HG03135 (cell line): ENCODE measurements around the gene REV3L.

Experiments used
- ATAC-seq: cut with Tn5 transposase; IDR thresholded peaks from one replicate; pipeline ENCODE4 v1.9.1; 2021; ENCODE audit warnings: mild to moderate bottlenecking, moderate library complexity; ENCODE audit not compliant: unreplicated experiment

The REV3L gene

GRCh38 chr6:111427341-111428116 lies 55.5 kb downstream of the REV3L start:
- ATAC-seq, result peak; percentile 58

- no peak for ATAC-seq
Measured at GRCh38 chr6:111423960-111424846, 58.8 kb downstream of the REV3L start.

- ATAC-seq, result no peak
Measured at GRCh38 chr6:111423055-111423633, 59.9 kb downstream of the REV3L start.

GRCh38 chr6:111418971-111419693 lies 63.9 kb downstream of the REV3L start:
- ATAC-seq, result no peak

GRCh38 chr6:111417946-111418345 lies 65.1 kb downstream of the REV3L start:
- ATAC-seq, result no peak

GRCh38 chr6:111417181-111417585 lies 65.8 kb downstream of the REV3L start:
- ATAC-seq, result no peak

GRCh38 chr6:111416529-111416928 lies 66.5 kb downstream of the REV3L start:
- no peak for ATAC-seq

GRCh38 chr6:111414373-111414772 lies 68.6 kb downstream of the REV3L start:
- no peak for ATAC-seq

GRCh38 chr6:111411978-111412566 lies 70.9 kb downstream of the REV3L start:
- ATAC-seq, result peak; percentile 59

- ATAC-seq, result no peak
Measured at GRCh38 chr6:111411046-111411445, 72.0 kb downstream of the REV3L start.

GRCh38 chr6:111410371-111410770 lies 72.6 kb downstream of the REV3L start:
- no peak for ATAC-seq

GRCh38 chr6:111409430-111409829 lies 73.6 kb downstream of the REV3L start:
- no peak for ATAC-seq

- no peak for ATAC-seq
Measured at GRCh38 chr6:111407686-111408085, 75.3 kb downstream of the REV3L start.

- ATAC-seq, result peak; percentile 99
Measured at GRCh38 chr6:111406200-111406721, 76.8 kb downstream of the REV3L start.

- no peak for ATAC-seq
Measured at GRCh38 chr6:111403388-111403787, 79.6 kb downstream of the REV3L start.

GRCh38 chr6:111399626-111400025 lies 83.4 kb downstream of the REV3L start:
- no peak for ATAC-seq

- no peak for ATAC-seq
Measured at GRCh38 chr6:111388681-111389080, 94.3 kb downstream of the REV3L start.

- ATAC-seq, result no peak
Measured at GRCh38 chr6:111382476-111383294, 100.3 kb downstream of the REV3L start.

GRCh38 chr6:111381728-111382127 lies 101.3 kb downstream of the REV3L start:
- ATAC-seq, result no peak
